HUES6 (cell line): ENCODE results near the gene YPEL2.

Source experiments
- H3K27ac ChIP-seq: 2 replicates; pipeline ENCODE4 v1.7.0; 2013; ENCODE audit warnings: low read depth, mild to moderate bottlenecking, low read length, inconsistent platforms
- H3K27me3 ChIP-seq: 2 replicates; pipeline ENCODE4 v1.6.1; 2013; ENCODE audit warnings: low read length; ENCODE audit not compliant: control insufficient read depth, insufficient read depth
- H3K36me3 ChIP-seq: 2 replicates; pipeline ENCODE4 v1.6.1; 2013; ENCODE audit warnings: low read length; ENCODE audit not compliant: control insufficient read depth, insufficient read depth
- H3K4me1 ChIP-seq: 2 replicates; pipeline ENCODE4 v1.6.1; 2013; ENCODE audit warnings: low read length; ENCODE audit not compliant: control insufficient read depth, insufficient read depth
- H3K4me3 ChIP-seq: 2 replicates; pipeline ENCODE4 v1.5.1; 2013; ENCODE audit warnings: low read depth, low read length
- H3K9ac ChIP-seq: one replicate; pipeline ENCODE4 v1.6.1; 2013; ENCODE audit warnings: mild to moderate bottlenecking, low read length
- H3K9me3 ChIP-seq: 2 replicates; pipeline ENCODE4 v1.6.1; 2013; ENCODE audit warnings: low read depth, low read length; ENCODE audit not compliant: control insufficient read depth, insufficient read depth

Gene YPEL2

DNA sequence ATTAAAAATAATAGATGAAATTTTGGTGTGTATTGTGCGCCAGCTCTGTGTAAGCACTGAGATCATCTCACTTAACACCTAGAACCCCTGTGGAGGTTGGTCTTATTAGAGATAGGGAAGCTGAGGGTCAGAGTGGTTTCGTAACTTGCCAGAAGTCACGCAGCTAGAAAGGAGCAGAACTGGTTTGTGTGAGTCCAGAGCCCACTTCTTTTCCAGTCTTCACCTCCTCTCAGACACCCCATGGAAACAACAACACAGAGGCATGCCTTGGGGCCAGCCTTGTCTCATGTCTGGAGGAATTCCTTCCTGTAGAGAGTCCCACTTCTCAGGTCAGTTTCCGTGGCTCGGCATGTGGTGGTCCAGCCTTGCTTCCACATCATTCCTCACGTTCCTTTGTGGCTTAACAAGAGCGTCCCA, 16.5 kb downstream of the YPEL2 start:
- Histone ChIP-seq H3K9me3 (no peaks in the 10 kb centered on the region), H3K4me3 (no peak overlapping the region), H3K36me3 (no peaks in the 10 kb centered on the region), H3K27ac (no peak overlapping the region), H3K27me3 (no peaks in the 10 kb centered on the region), H3K9ac (no peak overlapping the region), H3K4me1 (peaks cover 6% of the 10 kb centered on the region; the same call in 1 of the 2 replicates)

DNA sequence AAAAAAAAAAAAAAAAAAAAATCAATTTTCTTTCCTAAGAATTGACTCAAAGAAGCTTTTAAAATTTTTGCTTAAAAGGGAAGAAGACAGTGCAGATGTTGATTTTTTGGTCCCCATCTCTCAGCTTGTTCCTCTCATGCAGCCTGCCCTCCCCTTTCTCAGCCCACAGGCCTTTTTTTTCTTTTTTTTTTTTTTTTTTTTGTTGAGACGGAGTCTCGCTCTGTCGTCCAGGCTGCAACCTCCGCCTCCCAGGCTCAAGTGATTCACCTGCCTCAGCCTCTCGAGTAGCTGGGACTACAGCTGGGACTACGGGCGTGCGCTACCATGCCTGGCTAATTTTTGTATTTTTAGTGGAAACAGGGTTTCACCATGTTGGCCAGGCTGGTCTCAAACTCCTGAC, 17.7 kb downstream of the YPEL2 start:
- no peak overlapping the region for H3K9ac ChIP-seq
- H3K36me3 ChIP-seq = no peaks in the 10 kb centered on the region
- no peak overlapping the region for H3K27ac ChIP-seq
- H3K27me3 ChIP-seq = no peaks in the 10 kb centered on the region
- no peaks in the 10 kb centered on the region for H3K9me3 ChIP-seq
- no peak overlapping the region for H3K4me3 ChIP-seq
- peaks cover 15% of the 10 kb centered on the region for H3K4me1 ChIP-seq

DNA sequence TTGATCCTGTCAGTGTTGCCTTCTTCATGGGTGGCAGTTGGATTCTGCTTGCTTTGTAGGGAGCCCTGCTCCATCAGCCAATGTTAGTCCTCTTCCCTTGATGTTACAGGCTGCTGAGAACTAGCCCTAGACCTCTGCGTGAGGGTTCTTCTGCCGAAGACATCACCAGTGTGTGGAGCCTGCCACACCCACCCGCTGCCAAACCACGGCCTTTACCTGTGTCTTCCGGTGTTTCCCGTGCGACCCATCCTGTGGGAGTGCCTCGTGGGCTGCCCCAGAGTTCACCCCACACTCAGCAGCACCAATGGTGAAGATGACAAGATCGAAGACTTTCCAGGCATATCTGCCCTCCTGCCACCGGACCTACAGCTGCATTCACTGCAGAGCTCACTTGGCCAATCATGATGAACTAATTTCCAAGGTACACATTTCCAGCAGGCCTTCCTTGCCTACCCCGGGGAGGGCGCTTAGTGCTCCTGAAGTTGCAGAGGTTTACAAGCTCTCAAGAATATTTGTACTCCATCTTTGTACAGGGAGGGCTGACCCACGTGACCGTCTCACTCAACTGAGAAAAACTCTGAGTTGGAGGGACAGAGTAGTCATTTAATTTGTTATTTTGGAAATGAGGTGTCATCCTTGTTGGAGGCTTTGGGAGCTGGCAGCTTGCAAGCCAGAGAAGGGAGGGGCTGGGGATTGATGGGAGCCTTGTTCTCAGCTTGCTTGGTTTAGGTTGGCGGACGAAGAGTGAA, 21.8 kb downstream of the YPEL2 start:
- H3K4me3 ChIP-seq = no peak overlapping the region
- peaks cover 7% of the 10 kb centered on the region; the same call in 1 of the 2 replicates for H3K9me3 ChIP-seq
- no peaks in the 10 kb centered on the region for H3K27me3 ChIP-seq
- no peak overlapping the region for H3K27ac ChIP-seq
- no peaks in the 10 kb centered on the region for H3K36me3 ChIP-seq
- no peak overlapping the region for H3K9ac ChIP-seq
- H3K4me1 ChIP-seq = peaks cover 16% of the 10 kb centered on the region

DNA sequence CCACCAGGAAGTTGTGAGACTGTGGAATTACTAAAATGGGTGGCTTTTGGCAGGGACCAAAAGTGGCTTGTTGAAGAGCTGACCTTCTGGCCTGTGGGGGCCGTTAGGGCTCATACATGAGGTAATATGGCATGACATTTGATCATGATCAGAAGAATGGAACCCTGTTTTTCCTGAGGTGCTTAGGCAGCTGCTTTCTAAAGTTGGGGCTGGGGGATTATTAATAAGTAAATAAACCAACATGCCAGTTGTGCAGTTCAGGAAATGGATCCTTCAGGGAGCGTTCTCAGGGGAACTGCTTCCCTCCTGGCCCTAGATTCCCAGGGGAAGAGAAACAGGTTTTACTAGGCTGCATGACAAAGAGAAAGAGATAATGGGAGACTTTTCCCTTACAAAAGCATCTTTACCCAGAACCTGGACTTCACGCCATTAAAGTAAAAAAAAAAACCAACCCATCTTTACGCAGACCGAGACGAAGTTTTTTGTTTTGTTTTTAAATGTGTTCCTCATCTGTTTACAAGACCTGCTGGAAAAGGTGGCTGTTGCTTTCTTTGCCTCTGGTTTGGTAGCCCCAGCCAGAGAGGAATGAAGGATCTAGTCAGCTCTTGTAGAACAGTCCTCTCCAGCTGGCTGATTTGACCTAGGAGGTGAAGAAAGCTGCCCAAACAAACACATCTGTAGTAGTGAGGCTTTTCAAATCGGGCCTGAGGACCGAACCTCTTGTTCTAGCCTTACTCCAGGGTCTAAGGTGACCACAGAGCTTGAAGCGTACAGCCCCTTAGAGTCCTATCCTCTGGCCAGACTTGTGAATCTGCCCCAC, 22.7 kb downstream of the YPEL2 start:
- 0 out of 2 replicates have a peak overlapping the region, but pooled peaks have one; percentile 25 for H3K27ac ChIP-seq
- H3K27me3 ChIP-seq = no peaks in the 10 kb centered on the region
- H3K36me3 ChIP-seq = no peaks in the 10 kb centered on the region
- H3K9ac ChIP-seq = no peak overlapping the region
- peaks cover 7% of the 10 kb centered on the region; the same call in 1 of the 2 replicates for H3K9me3 ChIP-seq
- no peak overlapping the region for H3K4me3 ChIP-seq
- H3K4me1 ChIP-seq = peaks cover 16% of the 10 kb centered on the region

DNA sequence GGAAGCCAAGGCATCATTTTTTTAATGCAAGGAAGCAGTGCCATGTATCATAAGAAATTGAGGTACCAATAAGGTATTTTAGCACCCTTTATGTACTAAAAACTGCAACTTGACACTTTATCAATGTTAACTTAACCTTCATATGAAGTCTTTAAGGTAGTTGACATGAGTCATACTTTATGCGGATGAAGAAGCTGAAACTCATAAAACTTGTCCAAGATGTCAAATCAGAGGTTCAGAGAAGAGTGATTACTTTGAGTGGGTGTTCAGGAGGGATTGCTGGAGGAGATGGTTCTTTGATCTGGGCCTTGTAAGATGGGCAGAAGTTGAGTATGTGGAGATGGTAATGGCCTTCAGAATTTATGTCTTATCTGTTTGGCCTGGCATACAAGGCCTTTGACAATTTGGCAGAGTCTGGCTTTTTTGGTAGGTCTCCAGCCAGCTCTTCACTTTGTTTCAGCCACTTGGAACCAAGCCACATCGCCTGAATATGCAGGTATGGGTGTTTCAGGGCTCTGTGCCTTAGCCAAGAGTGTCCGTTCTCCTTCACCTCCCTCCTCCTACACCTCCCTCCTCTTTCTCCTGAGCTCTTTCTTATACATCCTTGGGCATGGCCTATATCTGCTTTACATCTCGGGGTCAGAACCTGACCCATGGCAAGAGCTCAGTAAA, 23.7 kb downstream of the YPEL2 start:
- Histone ChIP-seq H3K9me3 (peaks cover 7% of the 10 kb centered on the region; the same call in 1 of the 2 replicates), H3K4me3 (no peak overlapping the region), H3K27ac (no peak overlapping the region), H3K27me3 (no peaks in the 10 kb centered on the region), H3K4me1 (peaks cover 16% of the 10 kb centered on the region), H3K36me3 (no peaks in the 10 kb centered on the region), H3K9ac (no peak overlapping the region)

DNA sequence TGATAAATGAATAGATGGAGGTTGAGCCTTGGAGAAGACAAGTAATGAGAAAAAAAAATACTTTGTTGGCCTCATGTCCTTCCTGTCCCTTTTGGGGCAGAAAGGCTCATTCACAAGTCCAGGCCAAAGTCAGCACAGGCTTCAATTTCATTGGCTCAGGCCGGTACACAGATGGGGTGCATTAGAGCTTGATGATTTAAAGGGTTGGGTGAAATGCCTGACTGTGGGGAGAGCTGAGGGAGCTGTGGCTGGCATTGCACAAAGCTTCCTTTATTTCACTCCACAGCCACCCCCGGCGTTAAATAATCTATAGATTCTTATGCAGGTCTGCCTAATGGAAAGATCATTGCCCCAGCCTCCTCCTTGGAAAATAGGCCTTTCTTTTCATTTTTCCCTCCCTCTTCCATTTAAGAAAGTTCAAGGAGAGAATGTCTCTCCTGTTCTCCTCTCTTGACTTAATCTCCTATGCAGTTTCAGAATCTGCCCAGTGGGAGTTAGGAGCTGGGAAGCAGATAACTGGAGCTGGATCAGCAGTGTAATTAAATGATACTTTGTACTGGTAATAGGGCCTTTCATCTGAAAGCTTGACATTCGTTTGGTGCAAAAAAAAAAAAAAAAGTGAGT, 24.4 kb downstream of the YPEL2 start:
- no peak overlapping the region for H3K9ac ChIP-seq
- H3K27ac ChIP-seq = no peak overlapping the region
- no peaks in the 10 kb centered on the region for H3K27me3 ChIP-seq
- peaks cover 7% of the 10 kb centered on the region; the same call in 1 of the 2 replicates for H3K9me3 ChIP-seq
- no peak overlapping the region for H3K4me3 ChIP-seq
- peaks cover 16% of the 10 kb centered on the region for H3K4me1 ChIP-seq
- H3K36me3 ChIP-seq = no peaks in the 10 kb centered on the region

DNA sequence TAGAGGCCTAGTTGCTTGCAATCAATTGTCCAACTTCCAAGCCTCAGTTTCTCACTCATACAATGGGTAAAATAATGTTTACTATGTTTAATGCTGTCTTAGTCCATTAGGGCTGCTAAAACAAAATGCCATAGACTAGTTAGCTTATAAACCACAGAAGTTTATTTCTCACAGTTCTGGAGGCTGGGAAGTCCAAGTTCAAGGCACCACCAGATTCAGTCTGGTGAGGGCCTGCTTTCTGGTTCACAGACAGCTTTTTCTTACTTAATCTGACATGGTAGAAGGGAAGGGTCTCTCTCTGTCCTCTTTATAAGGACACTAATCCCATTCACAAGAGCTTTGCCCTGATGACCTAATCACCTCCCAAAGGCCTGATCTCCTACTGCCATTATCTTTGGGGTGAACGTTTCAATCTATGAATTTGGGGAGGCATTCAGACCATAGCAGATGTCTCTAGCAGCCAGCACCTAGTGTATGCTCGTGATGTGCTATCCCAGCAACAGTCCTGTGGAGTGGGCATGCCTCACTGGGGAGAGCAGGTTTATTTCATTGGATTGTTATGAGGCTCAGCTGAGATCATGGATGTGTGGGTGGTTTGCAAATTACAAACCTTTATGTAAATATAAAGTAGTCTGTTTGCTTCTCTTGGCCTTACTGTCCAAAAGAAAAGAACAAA, 25.2 kb downstream of the YPEL2 start:
- no peak overlapping the region for H3K9ac ChIP-seq
- H3K27ac ChIP-seq = no peak overlapping the region
- H3K36me3 ChIP-seq = no peaks in the 10 kb centered on the region
- H3K4me1 ChIP-seq = peaks cover 16% of the 10 kb centered on the region
- no peaks in the 10 kb centered on the region for H3K27me3 ChIP-seq
- peaks cover 7% of the 10 kb centered on the region; the same call in 1 of the 2 replicates for H3K9me3 ChIP-seq
- no peak overlapping the region for H3K4me3 ChIP-seq

DNA sequence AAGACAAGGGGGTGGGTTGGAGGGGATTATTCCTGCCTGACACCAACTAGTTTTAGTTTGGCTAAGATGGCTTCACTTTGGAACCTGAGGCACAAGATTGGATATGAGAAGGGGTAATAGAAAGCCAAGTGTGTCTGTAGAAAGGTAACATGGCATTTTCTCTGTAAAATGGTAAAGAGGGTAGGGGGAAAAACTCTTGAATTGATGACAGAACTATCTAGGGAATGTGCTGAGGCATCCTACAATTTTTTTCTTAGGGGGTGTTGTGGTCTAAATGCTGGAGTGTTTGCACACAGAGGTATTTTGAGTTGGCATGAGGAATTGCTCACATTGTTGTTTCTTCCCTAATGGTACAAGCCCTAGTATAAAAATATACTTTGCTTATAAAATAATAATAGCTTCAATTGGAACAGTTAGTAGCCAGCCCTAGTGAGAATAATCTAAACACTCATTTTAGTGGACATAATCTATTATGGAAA, 25.8 kb downstream of the YPEL2 start:
- H3K4me1 ChIP-seq = peaks cover 17% of the 10 kb centered on the region
- no peak overlapping the region for H3K9ac ChIP-seq
- H3K4me3 ChIP-seq = no peak overlapping the region
- H3K27me3 ChIP-seq = no peaks in the 10 kb centered on the region
- no peak overlapping the region for H3K27ac ChIP-seq
- H3K9me3 ChIP-seq = peaks cover 7% of the 10 kb centered on the region; the same call in 1 of the 2 replicates
- no peaks in the 10 kb centered on the region for H3K36me3 ChIP-seq

DNA sequence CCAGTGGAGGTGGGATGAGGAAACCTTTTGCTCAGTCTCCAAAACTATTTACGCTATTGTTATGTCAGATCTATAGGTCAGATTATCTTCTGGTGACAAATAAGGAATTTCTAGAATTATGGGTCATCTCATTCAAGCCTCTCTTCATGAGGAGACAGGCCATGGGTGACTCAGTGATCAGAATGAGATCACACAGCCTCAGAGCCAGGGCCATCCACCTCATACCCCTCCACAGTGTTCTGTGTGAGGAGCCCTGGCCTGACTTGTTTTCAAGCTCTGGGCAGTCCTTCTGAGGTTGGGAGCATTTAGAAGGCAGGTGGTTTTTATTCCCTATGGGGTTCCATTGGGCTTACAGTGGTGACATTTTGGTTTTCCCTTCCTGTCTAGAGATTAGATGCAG, 26.5 kb downstream of the YPEL2 start:
- H3K4me1 ChIP-seq = peaks cover 22% of the 10 kb centered on the region

DNA sequence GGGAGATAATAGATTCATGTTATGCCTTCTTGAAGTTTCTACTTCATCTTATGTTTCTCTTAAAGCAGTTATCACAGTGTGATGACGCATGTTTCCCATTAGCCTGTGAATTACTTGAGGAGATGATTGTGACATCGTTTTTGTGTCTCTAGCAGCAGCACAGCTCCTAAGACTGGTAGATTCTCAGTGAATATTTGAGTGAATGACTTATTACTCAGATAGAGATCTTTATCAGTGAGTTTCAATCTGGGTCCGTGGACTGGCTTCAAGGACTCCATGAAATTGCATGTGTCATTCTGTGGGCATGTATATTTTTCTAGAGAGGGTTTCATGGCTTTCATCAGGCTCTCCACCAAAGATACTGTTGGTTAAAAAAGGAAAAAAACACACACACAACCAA, 29.9 kb downstream of the YPEL2 start:
- Histone ChIP-seq H3K4me1 (peaks cover 23% of the 10 kb centered on the region), H3K9me3 (peaks cover 5% of the 10 kb centered on the region; the same call in 1 of the 2 replicates), H3K27me3 (no peaks in the 10 kb centered on the region), H3K4me3 (no peak overlapping the region), H3K27ac (no peak overlapping the region), H3K36me3 (no peaks in the 10 kb centered on the region), H3K9ac (no peak overlapping the region)

More for the DNA sequence above, 26.5 kb downstream of the YPEL2 start:
- H3K4me3 ChIP-seq = no peak overlapping the region
- H3K9me3 ChIP-seq = peaks cover 7% of the 10 kb centered on the region; the same call in 1 of the 2 replicates
- no peaks in the 10 kb centered on the region for H3K36me3 ChIP-seq
- H3K27ac ChIP-seq = no peak overlapping the region
- no peak overlapping the region for H3K9ac ChIP-seq
- H3K27me3 ChIP-seq = no peaks in the 10 kb centered on the region
